Measurements from ENCODE around the gene VPS18. TPM values are rescaled to one million over a fixed set of nuclear protein-coding genes. Genes with fewer than 3 reads are reported as not detected.

The VPS18 gene
- total RNA-seq, 1 experiment from 2014 or later = 14.3 TPM

- no TSS peak for BruUV-seq (replicated peaks)
- intact Hi-C loops (cut with micrococcal nuclease; ENCODE audit: unreplicated experiment) = loop anchor here (2.0 to 5.0 kb wide), 2 partner anchors 48 to 60 kb away; partner anchors contain the start of gene VPS18
- H3K4me3 Mint-ChIP-seq (ENCODE audit: low read depth, unreplicated experiment) = peak overlapping the region; percentile 79
These were observed 47.4 kb upstream of the VPS18 start for GRCh38 chr15:40846841-40847222.

DNA sequence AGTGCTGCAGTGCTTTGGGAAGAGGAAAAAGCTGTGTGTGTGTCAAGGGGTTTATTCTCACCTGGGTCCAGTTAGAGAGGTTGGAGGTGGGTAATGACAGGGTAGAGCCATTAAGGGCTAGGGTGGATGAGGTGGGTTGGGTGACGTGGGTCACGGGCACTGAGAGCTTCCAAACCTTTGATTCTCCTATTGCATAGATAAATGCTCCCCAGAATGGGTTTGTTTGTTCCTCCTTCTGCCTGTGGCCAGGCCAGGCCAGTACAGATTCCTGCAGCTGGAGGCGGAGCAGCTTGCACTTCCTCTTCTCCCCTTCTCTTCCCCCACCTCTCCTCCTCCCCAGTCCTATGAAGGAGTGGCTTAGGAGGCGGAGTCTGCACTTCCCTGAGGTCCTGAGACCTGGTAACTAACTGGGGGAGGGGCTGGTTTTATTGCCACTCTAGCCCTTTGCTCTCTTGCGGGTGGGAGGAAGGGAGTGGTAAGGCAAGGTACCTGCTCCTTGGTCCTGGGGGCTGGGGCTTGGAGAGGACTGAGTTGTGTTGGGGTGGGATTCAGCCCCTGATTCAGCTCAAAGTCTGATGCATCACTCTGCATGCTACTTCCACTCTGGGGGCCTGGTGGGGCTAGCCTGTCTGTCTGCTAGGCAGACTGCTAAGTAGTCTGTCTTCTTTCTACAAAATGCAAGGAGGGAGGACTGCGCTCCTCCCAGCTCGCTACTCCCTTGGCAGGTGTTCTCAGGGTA, 46.9 kb upstream of the VPS18 start:
- TF ChIP-seq, protein P1, sequence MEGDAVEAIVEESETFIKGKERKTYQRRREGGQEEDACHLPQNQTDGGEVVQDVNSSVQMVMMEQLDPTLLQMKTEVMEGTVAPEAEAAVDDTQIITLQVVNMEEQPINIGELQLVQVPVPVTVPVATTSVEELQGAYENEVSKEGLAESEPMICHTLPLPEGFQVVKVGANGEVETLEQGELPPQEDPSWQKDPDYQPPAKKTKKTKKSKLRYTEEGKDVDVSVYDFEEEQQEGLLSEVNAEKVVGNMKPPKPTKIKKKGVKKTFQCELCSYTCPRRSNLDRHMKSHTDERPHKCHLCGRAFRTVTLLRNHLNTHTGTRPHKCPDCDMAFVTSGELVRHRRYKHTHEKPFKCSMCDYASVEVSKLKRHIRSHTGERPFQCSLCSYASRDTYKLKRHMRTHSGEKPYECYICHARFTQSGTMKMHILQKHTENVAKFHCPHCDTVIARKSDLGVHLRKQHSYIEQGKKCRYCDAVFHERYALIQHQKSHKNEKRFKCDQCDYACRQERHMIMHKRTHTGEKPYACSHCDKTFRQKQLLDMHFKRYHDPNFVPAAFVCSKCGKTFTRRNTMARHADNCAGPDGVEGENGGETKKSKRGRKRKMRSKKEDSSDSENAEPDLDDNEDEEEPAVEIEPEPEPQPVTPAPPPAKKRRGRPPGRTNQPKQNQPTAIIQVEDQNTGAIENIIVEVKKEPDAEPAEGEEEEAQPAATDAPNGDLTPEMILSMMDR (IDR thresholded peaks at IDR 0.05; ENCODE audit: unreplicated experiment) = no peak
- Mint-ChIP-seq H3K27me3 (ENCODE audit: unreplicated experiment) (no peaks in the 10 kb centered on the region), H3K27ac (ENCODE audit: unreplicated experiment) (peak overlapping the region; percentile 70), H3K4me1 (ENCODE audit: low read depth, unreplicated experiment) (peaks cover 16% of the 10 kb centered on the region), H3K9me3 (ENCODE audit: low read depth, unreplicated experiment) (no peaks in the 10 kb centered on the region), H3K36me3 (ENCODE audit: insufficient read depth, unreplicated experiment) (peaks cover 55% of the 10 kb centered on the region), H3K4me3 (ENCODE audit: low read depth, unreplicated experiment) (peak overlapping the region; percentile 79)
- CTCF ChIA-PET = interaction anchor here (0.6 to 1.5 kb wide), 6 partner anchors 10 to 153 kb away, joined by 3 to 9 read pairs (median 4); partner anchors contain the start of genes RAD51, RHOV and VPS18
- peak; percentile 64 for DNase-seq
- intact Hi-C loops (cut with micrococcal nuclease; ENCODE audit: unreplicated experiment) = loop anchor here (2.0 to 5.0 kb wide), 2 partner anchors 47 to 60 kb away; partner anchors contain the start of gene VPS18
- BruUV-seq (replicated peaks) = no TSS peak

More at GRCh38 chr15:40846841-40847222, 47.4 kb upstream of the VPS18 start:
- Mint-ChIP-seq H3K27me3 (ENCODE audit: unreplicated experiment) (no peaks in the 10 kb centered on the region), H3K36me3 (ENCODE audit: insufficient read depth, unreplicated experiment) (peaks cover 55% of the 10 kb centered on the region), H3K4me1 (ENCODE audit: low read depth, unreplicated experiment) (peaks cover 10% of the 10 kb centered on the region), H3K27ac (ENCODE audit: unreplicated experiment) (peak overlapping the region; percentile 70), H3K9me3 (ENCODE audit: low read depth, unreplicated experiment) (no peaks in the 10 kb centered on the region)
- CTCF ChIA-PET = interaction anchor here (0.6 to 1.5 kb wide), 6 partner anchors 11 to 152 kb away, joined by 3 to 9 read pairs (median 4); partner anchors contain the start of genes RAD51, RHOV and VPS18
- no peak for DNase-seq
- TF ChIP-seq, protein P1 (IDR thresholded peaks at IDR 0.05; ENCODE audit: unreplicated experiment) = no peak

GRCh38 chr15:40850576-40851112, 43.6 kb upstream of the VPS18 start:
- CTCF ChIA-PET = interaction anchor here (0.5 to 0.7 kb wide), 2 partner anchors 28 to 64 kb away, joined by 3 to 4 read pairs; no protein-coding TSS in a partner anchor
- TF ChIP-seq, protein P1 (IDR thresholded peaks at IDR 0.05; ENCODE audit: unreplicated experiment) = no peak
- no peak for DNase-seq
- H3K36me3 Mint-ChIP-seq (ENCODE audit: insufficient read depth, unreplicated experiment) = peaks cover 32% of the 10 kb centered on the region
- no peaks in the 10 kb centered on the region for H3K9me3 Mint-ChIP-seq (ENCODE audit: low read depth, unreplicated experiment)
- peaks cover 17% of the 10 kb centered on the region for H3K4me1 Mint-ChIP-seq (ENCODE audit: low read depth, unreplicated experiment)
- no TSS peak for BruUV-seq (replicated peaks)
- no peaks in the 10 kb centered on the region for H3K27me3 Mint-ChIP-seq (ENCODE audit: unreplicated experiment)
- H3K27ac Mint-ChIP-seq (ENCODE audit: unreplicated experiment) = no peak overlapping the region
- intact Hi-C loops (cut with micrococcal nuclease; ENCODE audit: unreplicated experiment) = no loop called here
- no peak overlapping the region for H3K4me3 Mint-ChIP-seq (ENCODE audit: low read depth, unreplicated experiment)

DNA sequence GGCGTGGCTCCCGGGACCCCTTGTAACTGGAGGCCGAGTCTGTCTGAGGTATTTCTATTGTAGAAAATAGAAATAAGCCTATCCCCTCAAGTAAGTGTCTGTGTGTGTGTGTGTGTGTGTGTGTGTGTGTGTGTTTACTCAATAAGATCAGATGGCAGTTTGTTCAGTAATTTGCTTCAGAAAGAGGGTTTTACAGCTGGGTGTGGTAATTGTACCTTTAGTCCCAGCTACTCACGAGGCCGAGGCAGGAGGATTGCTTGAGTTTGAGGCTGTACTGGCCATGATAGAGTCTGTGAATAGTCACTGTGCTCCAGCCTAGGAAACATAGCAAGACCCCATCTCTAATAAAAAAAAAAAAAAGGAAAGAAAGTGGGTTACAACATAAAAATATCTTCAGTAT, 41.7 kb upstream of the VPS18 start:
- CTCF ChIA-PET = no interaction called here
- Mint-ChIP-seq H3K4me1 (ENCODE audit: low read depth, unreplicated experiment) (peaks cover 16% of the 10 kb centered on the region), H3K27me3 (ENCODE audit: unreplicated experiment) (no peaks in the 10 kb centered on the region), H3K36me3 (ENCODE audit: insufficient read depth, unreplicated experiment) (peaks cover 23% of the 10 kb centered on the region), H3K4me3 (ENCODE audit: low read depth, unreplicated experiment) (no peak overlapping the region), H3K9me3 (ENCODE audit: low read depth, unreplicated experiment) (no peaks in the 10 kb centered on the region), H3K27ac (ENCODE audit: unreplicated experiment) (no peak overlapping the region)
- DNase-seq = no peak
- TF ChIP-seq, protein P1 (IDR thresholded peaks at IDR 0.05; ENCODE audit: unreplicated experiment) = no peak
- BruUV-seq (replicated peaks) = no TSS peak
- intact Hi-C loops (cut with micrococcal nuclease; ENCODE audit: unreplicated experiment) = no loop called here

All from Calu3 (cell line).